ENCODE measurements around the gene CREBBP.

- TF ChIP-seq, protein P1, sequence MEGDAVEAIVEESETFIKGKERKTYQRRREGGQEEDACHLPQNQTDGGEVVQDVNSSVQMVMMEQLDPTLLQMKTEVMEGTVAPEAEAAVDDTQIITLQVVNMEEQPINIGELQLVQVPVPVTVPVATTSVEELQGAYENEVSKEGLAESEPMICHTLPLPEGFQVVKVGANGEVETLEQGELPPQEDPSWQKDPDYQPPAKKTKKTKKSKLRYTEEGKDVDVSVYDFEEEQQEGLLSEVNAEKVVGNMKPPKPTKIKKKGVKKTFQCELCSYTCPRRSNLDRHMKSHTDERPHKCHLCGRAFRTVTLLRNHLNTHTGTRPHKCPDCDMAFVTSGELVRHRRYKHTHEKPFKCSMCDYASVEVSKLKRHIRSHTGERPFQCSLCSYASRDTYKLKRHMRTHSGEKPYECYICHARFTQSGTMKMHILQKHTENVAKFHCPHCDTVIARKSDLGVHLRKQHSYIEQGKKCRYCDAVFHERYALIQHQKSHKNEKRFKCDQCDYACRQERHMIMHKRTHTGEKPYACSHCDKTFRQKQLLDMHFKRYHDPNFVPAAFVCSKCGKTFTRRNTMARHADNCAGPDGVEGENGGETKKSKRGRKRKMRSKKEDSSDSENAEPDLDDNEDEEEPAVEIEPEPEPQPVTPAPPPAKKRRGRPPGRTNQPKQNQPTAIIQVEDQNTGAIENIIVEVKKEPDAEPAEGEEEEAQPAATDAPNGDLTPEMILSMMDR (IDR thresholded peaks at IDR 0.05): no peak
- TF ChIP-seq POLR2A (IDR thresholded peaks at IDR 0.05): no peak
These were observed 2.0 kb upstream of the CREBBP start for GRCh38 chr16:3882531-3882930.
